Endothelial cell of umbilical vein (primary cell): ENCODE data around the gene NSG2. TPM values are rescaled to one million over a fixed set of nuclear protein-coding genes. Genes with fewer than 3 reads are reported as not detected.

Source experiments
- BruUV-seq: library from RNA; stranded (reverse); fragments of 400-500 nt; replicated peaks from 2 replicates; lab custom pipeline; 2021; lab: Mats Ljungman, UMichigan
- CTCF ChIA-PET: fragments of 300-600, 350-600 bp; sonication (Branson Sonifier 250); formaldehyde crosslinking; loops from one replicate; lab custom pipeline; 2021; ENCODE audit warnings: antibody characterized with exemption, inconsistent platforms; lab: Charles Lee
- POLR2A ChIA-PET: fragments of 300-600, 350-600 bp; sonication (Branson Sonifier 250); formaldehyde crosslinking; loops from one replicate; lab custom pipeline; 2021; ENCODE audit warnings: antibody characterized with exemption, inconsistent platforms; lab: Charles Lee
- DNase-seq: peaks from one replicate; pipeline ENCODE4 v3.0.0-alpha.2; 2011; ENCODE audit warnings: low read depth, low spot score
- FAIRE-seq: peaks from 2 replicates; lab custom pipeline; 2011; peaks lifted over from hg19 to GRCh38; lab: Jason Lieb, UNC
- H2AFZ ChIP-seq: 2 replicates; pipeline ENCODE4 v1.6.0; 2012; ENCODE audit warnings: low read depth, low read length, control low read depth, inconsistent platforms
- H3K27ac ChIP-seq: 2 replicates; pipeline ENCODE4 v1.5.1; 2011; ENCODE audit warnings: low read depth, mild to moderate bottlenecking, control low read depth, low read length, moderate library complexity; ENCODE audit not compliant: insufficient read depth
- H3K27me3 ChIP-seq, 2 experiments: 2 replicates each; pipeline versions ENCODE4 v1.6.0 to v1.6.1; 2011; ENCODE audit warnings: low read length in 2 of 2, mixed read lengths in 1 of 2; ENCODE audit not compliant: control insufficient read depth in 2 of 2, insufficient read depth in 2 of 2
- H3K36me3 ChIP-seq, 2 experiments: 2 replicates in 1 of 2; 3 replicates in 1 of 2; pipeline ENCODE4 v1.5.1; 2011; ENCODE audit warnings: low read length in 2 of 2, mild to moderate bottlenecking in 1 of 2, moderate library complexity in 1 of 2; ENCODE audit not compliant: control insufficient read depth in 2 of 2, insufficient read depth in 2 of 2; ENCODE audit errors: extremely low read depth in 1 of 2
- H3K4me1 ChIP-seq: 3 replicates; pipeline ENCODE4 v1.5.1; 2011; ENCODE audit warnings: mild to moderate bottlenecking, low read length; ENCODE audit not compliant: control insufficient read depth, insufficient read depth; ENCODE audit errors: extremely low read depth
- H3K4me2 ChIP-seq: 2 replicates; pipeline ENCODE4 v1.6.1; 2011; ENCODE audit warnings: low read length, control low read depth, mixed read lengths; ENCODE audit not compliant: insufficient read depth
- H3K4me3 ChIP-seq, 3 experiments: fragments of 200-600 bp in 1 of 3; sonication (generic), shearing (Covaris generic) in 1 of 3; replicated peaks in 1 of 3; 2 replicates each; pipeline ENCODE4 v1.5.1; 2011 to 2016; ENCODE audit warnings: control low read depth in 3 of 3, low read length in 3 of 3, mild to moderate bottlenecking in 2 of 3, inconsistent platforms in 1 of 3, low read depth in 1 of 3, moderate library complexity in 1 of 3; ENCODE audit not compliant: insufficient read depth in 1 of 3
- H3K79me2 ChIP-seq: 2 replicates; pipeline ENCODE4 v1.6.0; 2012; ENCODE audit warnings: low read length, inconsistent platforms; ENCODE audit not compliant: control insufficient read depth, insufficient read depth
- H3K9ac ChIP-seq: replicated peaks from 2 replicates; pipeline ENCODE3; 2011; ENCODE audit warnings: low read length, control low read depth; ENCODE audit not compliant: insufficient read depth; ENCODE audit errors: extremely low read depth
- H3K9me1 ChIP-seq: replicated peaks from 3 replicates; pipeline ENCODE4 v1.6.0; 2011; ENCODE audit warnings: mild to moderate bottlenecking, low read length; ENCODE audit not compliant: control insufficient read depth, insufficient read depth; ENCODE audit errors: extremely low read depth
- H3K9me3 ChIP-seq: replicated peaks from 2 replicates; pipeline ENCODE4 v1.5.1; 2012; ENCODE audit warnings: low read length, inconsistent platforms; ENCODE audit not compliant: control insufficient read depth, insufficient read depth
- H4K20me1 ChIP-seq: replicated peaks from 2 replicates; pipeline ENCODE3; 2011; ENCODE audit warnings: mild to moderate bottlenecking, low read length; ENCODE audit not compliant: control insufficient read depth, insufficient read depth; ENCODE audit errors: extremely low read depth
- EZH2 ChIP-seq: IDR thresholded peaks from 2 replicates; pipeline ENCODE4 v1.6.1; 2012; ENCODE audit warnings: borderline replicate concordance, low read depth, mild to moderate bottlenecking, moderate library complexity, low read length, inconsistent platforms; ENCODE audit not compliant: severe bottlenecking
- FOS ChIP-seq: IDR thresholded peaks from 2 replicates; pipeline ENCODE4 v1.6.1; 2011; ENCODE audit warnings: mild to moderate bottlenecking, low read length, moderate library complexity, borderline replicate concordance; ENCODE audit not compliant: insufficient read depth
- GATA2 ChIP-seq: IDR thresholded peaks from 2 replicates; pipeline ENCODE4 v1.7.0; 2011; ENCODE audit warnings: low read depth, mild to moderate bottlenecking, moderate library complexity, mixed read lengths, low read length; ENCODE audit not compliant: insufficient read length, insufficient read depth
- JUN ChIP-seq: IDR thresholded peaks from 2 replicates; pipeline ENCODE4 v1.6.1; 2011; ENCODE audit warnings: borderline replicate concordance, low read depth; ENCODE audit not compliant: insufficient read length, insufficient read depth
- MYC ChIP-seq: IDR thresholded peaks from one replicate; pipeline ENCODE4 v1.6.1; 2011; ENCODE audit warnings: mild to moderate bottlenecking, low read depth, low read length
- POLR2A ChIP-seq: IDR thresholded peaks from 2 replicates; pipeline ENCODE4 v1.6.1; 2012; ENCODE audit warnings: low read depth, mild to moderate bottlenecking, control low read depth, low read length
- POLR2AphosphoS5 ChIP-seq: IDR thresholded peaks from 2 replicates; pipeline ENCODE4 v1.6.1; 2012; ENCODE audit warnings: low read depth, mild to moderate bottlenecking, control low read depth, low read length, moderate library complexity; ENCODE audit not compliant: insufficient read depth
- dilution Hi-C: fragments of 300-500 bp; cut with MboI; formaldehyde crosslinking; loops from one replicate; pipeline ENCODE4 v1.15.0; 2019; ENCODE audit warnings: low sequenced_read_pairs; ENCODE audit not compliant: extremely low pct_ligation_motif_present
- intact Hi-C: fragments of 100-400 bp; cut with micrococcal nuclease; formaldehyde crosslinking; loops from one replicate; pipeline ENCODE4 v1.10.0; 2022
- polyA plus RNA-seq, 4 experiments: library from polyadenylated mRNA; depleted of rRNA in 3 of 4; stranded (reverse) in 3 of 4; unstranded in 1 of 4; fragments of >200 nt; gene quantifications; 2 replicates each; pipeline versions ENCODE4 v1.2.1 to v1.2.3, GENCODE V29; 2011 to 2012; ENCODE audit warnings: missing spikeins in 1 of 4
- total RNA-seq: library from RNA; stranded (reverse); gene quantifications from 2 replicates; pipeline ENCODE4 v1.2.3, GENCODE V29; 2021
- TF ChIP-seq, protein P1 (sequence below), 2 donors: IDR thresholded peaks; 1 replicate in 1 of 2; 2 replicates in 1 of 2; pipeline ENCODE4 v1.5.1; 2011; ENCODE audit warnings: low read length in 2 of 2, mild to moderate bottlenecking in 2 of 2, moderate library complexity in 2 of 2, control low read depth in 1 of 2, inconsistent platforms in 1 of 2, low read depth in 1 of 2; ENCODE audit not compliant: insufficient read depth in 1 of 2; ENCODE audit errors: extremely low read depth in 1 of 2
- TF ChIP-seq, protein P2 (sequence below): IDR thresholded peaks from 2 replicates; pipeline ENCODE4 v1.6.1; 2011; ENCODE audit not compliant: insufficient read depth, insufficient read length

Gene NSG2
- total and polyA plus RNA-seq, 2 donors (not counting 3 experiments of a cell fraction or from before 2014, with no cell fraction given): not detected

- no peaks in the 10 kb centered on the region for H3K27me3 ChIP-seq
- no peak overlapping the region for H3K4me3 ChIP-seq
- H3K4me1 ChIP-seq: no peaks in the 10 kb centered on the region
- no peaks in the 10 kb centered on the region for H4K20me1 ChIP-seq
- CTCF ChIA-PET: no interaction called here
- H3K79me2 ChIP-seq: no peaks in the 10 kb centered on the region
- intact Hi-C loops: no loop called here
- DNase-seq (no peak), FAIRE-seq (no peak)
- no peak overlapping the region for H3K27ac ChIP-seq
- no peak overlapping the region for H3K9ac ChIP-seq
- BruUV-seq: no TSS peak
- POLR2A ChIA-PET: no interaction called here
- dilution Hi-C loops: no loop called here
- no peak overlapping the region for H2AFZ ChIP-seq
- H3K9me3 ChIP-seq: no peaks in the 10 kb centered on the region
- TF ChIP-seq JUN (no peak), POLR2A (no peak), MYC (no peak), GATA2 (no peak), EZH2 (no peak), FOS (no peak), POLR2AphosphoS5 (no peak)
- TF ChIP-seq, protein P1, sequence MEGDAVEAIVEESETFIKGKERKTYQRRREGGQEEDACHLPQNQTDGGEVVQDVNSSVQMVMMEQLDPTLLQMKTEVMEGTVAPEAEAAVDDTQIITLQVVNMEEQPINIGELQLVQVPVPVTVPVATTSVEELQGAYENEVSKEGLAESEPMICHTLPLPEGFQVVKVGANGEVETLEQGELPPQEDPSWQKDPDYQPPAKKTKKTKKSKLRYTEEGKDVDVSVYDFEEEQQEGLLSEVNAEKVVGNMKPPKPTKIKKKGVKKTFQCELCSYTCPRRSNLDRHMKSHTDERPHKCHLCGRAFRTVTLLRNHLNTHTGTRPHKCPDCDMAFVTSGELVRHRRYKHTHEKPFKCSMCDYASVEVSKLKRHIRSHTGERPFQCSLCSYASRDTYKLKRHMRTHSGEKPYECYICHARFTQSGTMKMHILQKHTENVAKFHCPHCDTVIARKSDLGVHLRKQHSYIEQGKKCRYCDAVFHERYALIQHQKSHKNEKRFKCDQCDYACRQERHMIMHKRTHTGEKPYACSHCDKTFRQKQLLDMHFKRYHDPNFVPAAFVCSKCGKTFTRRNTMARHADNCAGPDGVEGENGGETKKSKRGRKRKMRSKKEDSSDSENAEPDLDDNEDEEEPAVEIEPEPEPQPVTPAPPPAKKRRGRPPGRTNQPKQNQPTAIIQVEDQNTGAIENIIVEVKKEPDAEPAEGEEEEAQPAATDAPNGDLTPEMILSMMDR (IDR thresholded peaks at IDR 0.05; ENCODE audit: extremely low read depth in 1 of 2, insufficient read depth in 1 of 2, low read depth in 1 of 2, low read length in 2 of 2): no peak
- TF ChIP-seq, protein P2, sequence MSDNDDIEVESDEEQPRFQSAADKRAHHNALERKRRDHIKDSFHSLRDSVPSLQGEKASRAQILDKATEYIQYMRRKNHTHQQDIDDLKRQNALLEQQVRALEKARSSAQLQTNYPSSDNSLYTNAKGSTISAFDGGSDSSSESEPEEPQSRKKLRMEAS: no peak
- no peak overlapping the region for H3K4me2 ChIP-seq
- no peaks in the 10 kb centered on the region for H3K36me3 ChIP-seq
- no peaks in the 10 kb centered on the region for H3K9me1 ChIP-seq
Measured at GRCh38 chr5:174053905-174054304, 8.4 kb downstream of the NSG2 start.
